C4-2B (cell line): ENCODE measurements around the gene TADA2A.

Experiments
- H3K27ac ChIP-seq: fragments of 450-650 bp; 2 replicates; pipeline ENCODE4 v1.5.1; 2017
- CTCF ChIP-seq: fragments of 450-650 bp; conservative IDR thresholded peaks from 2 replicates; pipeline ENCODE4 v1.5.1; 2017; ENCODE audit warnings: mild to moderate bottlenecking
- ZFX ChIP-seq: fragments of 450-650 bp; IDR thresholded peaks from 2 replicates; pipeline ENCODE4 v1.6.1; 2017

The TADA2A gene

GRCh38 chr17:37480427-37480826 is 73.7 kb downstream of the TADA2A start:
- no peak for TF ChIP-seq CTCF
- no peak for TF ChIP-seq ZFX
- H3K27ac ChIP-seq = no peak overlapping the region

- no peak overlapping the region for H3K27ac ChIP-seq
- TF ChIP-seq ZFX = no peak
- no peak for TF ChIP-seq CTCF
These were observed 74.4 kb downstream of the TADA2A start for GRCh38 chr17:37481001-37481665.

GRCh38 chr17:37483311-37484039 is 76.8 kb downstream of the TADA2A start:
- no peak for TF ChIP-seq ZFX
- no peak for TF ChIP-seq CTCF
- H3K27ac ChIP-seq = no peak overlapping the region

- no peak overlapping the region for H3K27ac ChIP-seq
- TF ChIP-seq CTCF (no peak), ZFX (no peak)
These were observed 79.4 kb downstream of the TADA2A start for GRCh38 chr17:37485938-37486570.

- peak overlapping the region; percentile 98 for H3K27ac ChIP-seq
- no peak for TF ChIP-seq CTCF
- no peak for TF ChIP-seq ZFX
These were observed 81.4 kb downstream of the TADA2A start for GRCh38 chr17:37488009-37488604.

GRCh38 chr17:37488607-37489196 is 82.0 kb downstream of the TADA2A start:
- peak overlapping the region; percentile 98 for H3K27ac ChIP-seq
- TF ChIP-seq CTCF (no peak), ZFX (no peak)
